Uterus (tissue), 4 donors: Measurements from ENCODE around the gene MTMR6. TPM values are rescaled to one million over a fixed set of nuclear protein-coding genes. Genes with fewer than 3 reads are reported as not detected.

ENCODE experiments used
- DNase-seq, 2 donors: peaks; one replicate each; pipeline ENCODE4 v3.0.0-alpha.2; 2019 to 2020
- H3K27ac ChIP-seq, 2 donors: fragments of 200-600 bp; sonication (generic); 1 replicate in 1 of 2; 2 replicates in 1 of 2; pipeline ENCODE4 v1.5.1; 2016 to 2018
- H3K27me3 ChIP-seq, 2 donors: fragments of 200-600 bp; sonication (generic); one replicate each; pipeline ENCODE4 v1.5.1; 2018 to 2019; ENCODE audit warnings: control low read depth in 1 of 2
- H3K36me3 ChIP-seq, 2 donors: fragments of 200-600 bp; sonication (generic); one replicate each; pipeline ENCODE4 v1.5.1; 2019; ENCODE audit warnings: control low read depth in 1 of 2
- H3K4me1 ChIP-seq, 2 donors: fragments of 200-600 bp; sonication (generic); one replicate each; pipeline ENCODE4 v1.5.1; 2018 to 2019; ENCODE audit warnings: control low read depth in 1 of 2
- H3K4me3 ChIP-seq, 2 donors: fragments of 200-600 bp; sonication (generic); 1 replicate in 1 of 2; 2 replicates in 1 of 2; pipeline ENCODE4 v1.5.1; 2018 to 2019; ENCODE audit warnings: mild to moderate bottlenecking in 1 of 2
- H3K9me3 ChIP-seq, 2 donors: fragments of 200-600 bp; sonication (generic); one replicate each; pipeline ENCODE4 v1.5.1; 2019; ENCODE audit warnings: control low read depth in 1 of 2
- POLR2A ChIP-seq, 2 donors: fragments of 450-650 bp; IDR thresholded peaks; one replicate each; pipeline ENCODE4 v1.6.1; 2016; ENCODE audit warnings: antibody characterized with exemption in 2 of 2, mild to moderate bottlenecking in 1 of 2, moderate library complexity in 1 of 2
- intact Hi-C: fragments of 100-400 bp; cut with DNase I; formaldehyde crosslinking; loops from one replicate; pipeline ENCODE4 v1.15.1; 2023; ENCODE audit warnings: low total_unique reads
- total RNA-seq, 4 donors: library from RNA; depleted of rRNA in 3 of 4; stranded (reverse); fragments of >200 nt in 3 of 4; gene quantifications; one replicate each; pipeline versions ENCODE4 v1.1.0 to v1.2.4, GENCODE V29; 2014 to 2023
- TF ChIP-seq, protein P1 (sequence below), 4 experiments: fragments of 200-600 bp in 2 of 4; fragments of 450-650 bp in 2 of 4; sonication (generic) in 2 of 4; IDR thresholded peaks; one replicate each; pipeline ENCODE4 v1.5.1; 2016 to 2019; ENCODE audit warnings: antibody characterized with exemption in 4 of 4, mild to moderate bottlenecking in 2 of 4, moderate library complexity in 1 of 4
- donor health status: DM: yes; HTN: yes; CAD: no.

Gene MTMR6
- total RNA-seq: 10 to 100 TPM in 3 of 4 donors, 1 to 10 TPM in 1; 10.0 to 36.4 (median 27.3) TPM

DNA sequence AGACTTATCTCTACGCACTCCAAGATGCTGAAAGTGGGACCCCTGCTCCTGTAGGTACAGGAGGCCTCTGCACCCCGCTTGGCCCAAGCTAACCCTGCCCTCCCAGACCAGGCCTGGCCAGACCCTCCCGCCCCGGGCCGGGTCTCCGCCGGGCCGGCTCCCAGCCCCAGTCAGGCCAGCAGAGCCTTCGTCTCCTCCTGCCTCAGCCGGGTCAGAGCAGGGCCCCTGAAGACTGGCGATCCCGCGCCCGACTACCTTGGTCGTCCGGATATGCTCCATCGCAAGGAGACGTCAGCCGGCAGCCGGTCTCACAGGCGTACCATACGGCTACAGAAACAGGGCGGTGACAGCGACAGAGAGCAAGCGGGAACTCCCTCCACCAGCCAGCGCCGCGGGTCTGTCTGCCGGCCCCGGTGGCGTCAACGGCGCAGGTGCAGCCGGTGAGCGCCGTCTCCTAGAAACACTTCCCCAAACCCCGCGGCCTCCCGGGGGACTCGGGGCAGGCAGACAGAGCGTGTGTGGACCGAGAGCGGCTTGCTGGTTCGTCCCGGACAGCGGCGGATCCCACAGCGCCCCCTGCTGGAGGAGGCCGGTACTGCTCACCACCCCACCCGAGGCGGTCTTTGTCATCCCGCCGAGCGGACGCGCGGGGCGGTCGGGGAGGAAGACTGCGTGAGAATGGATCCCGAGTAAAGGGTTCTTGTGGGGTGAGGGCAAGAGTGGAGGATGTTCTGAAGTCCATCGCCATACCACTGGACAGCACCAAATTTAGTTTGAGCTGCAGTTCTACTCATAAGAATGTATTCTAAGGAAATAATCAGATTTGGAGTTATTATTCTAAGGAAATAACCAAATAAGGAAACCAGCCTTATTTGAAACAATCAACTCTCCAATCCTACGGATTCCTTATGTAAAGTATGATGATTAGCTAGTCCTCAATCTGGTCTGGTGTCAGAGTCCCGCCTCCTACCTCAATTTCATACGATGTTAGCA is at the start of gene MTMR6:
Gene MTMR6, minus strand, starts transcription at position 520 of the 993 bp plus-strand sequence. Its CDS starts 241 bp downstream, at position 279.
- Histone ChIP-seq H3K27me3 (no peaks in the 10 kb centered on the region), H3K27ac (peak within 1 kb of the TSS; percentile 67 to 85), H3K9me3 (no peaks in the 10 kb centered on the region), H3K36me3 (no peaks in the 10 kb centered on the region), H3K4me1 (no peaks in the 10 kb centered on the region), H3K4me3 (peak within 1 kb of the TSS; percentile 68 to 88)
- TF ChIP-seq, protein P1, sequence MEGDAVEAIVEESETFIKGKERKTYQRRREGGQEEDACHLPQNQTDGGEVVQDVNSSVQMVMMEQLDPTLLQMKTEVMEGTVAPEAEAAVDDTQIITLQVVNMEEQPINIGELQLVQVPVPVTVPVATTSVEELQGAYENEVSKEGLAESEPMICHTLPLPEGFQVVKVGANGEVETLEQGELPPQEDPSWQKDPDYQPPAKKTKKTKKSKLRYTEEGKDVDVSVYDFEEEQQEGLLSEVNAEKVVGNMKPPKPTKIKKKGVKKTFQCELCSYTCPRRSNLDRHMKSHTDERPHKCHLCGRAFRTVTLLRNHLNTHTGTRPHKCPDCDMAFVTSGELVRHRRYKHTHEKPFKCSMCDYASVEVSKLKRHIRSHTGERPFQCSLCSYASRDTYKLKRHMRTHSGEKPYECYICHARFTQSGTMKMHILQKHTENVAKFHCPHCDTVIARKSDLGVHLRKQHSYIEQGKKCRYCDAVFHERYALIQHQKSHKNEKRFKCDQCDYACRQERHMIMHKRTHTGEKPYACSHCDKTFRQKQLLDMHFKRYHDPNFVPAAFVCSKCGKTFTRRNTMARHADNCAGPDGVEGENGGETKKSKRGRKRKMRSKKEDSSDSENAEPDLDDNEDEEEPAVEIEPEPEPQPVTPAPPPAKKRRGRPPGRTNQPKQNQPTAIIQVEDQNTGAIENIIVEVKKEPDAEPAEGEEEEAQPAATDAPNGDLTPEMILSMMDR (IDR thresholded peaks at IDR 0.05): peak; percentile 97 to 100 (median 98)
- peak in 1 of 2 donors; percentile 54 for TF ChIP-seq POLR2A (IDR thresholded peaks at IDR 0.05)
- DNase-seq: peak; percentile 90 to 93
- intact Hi-C loops: no loop called here

DNA sequence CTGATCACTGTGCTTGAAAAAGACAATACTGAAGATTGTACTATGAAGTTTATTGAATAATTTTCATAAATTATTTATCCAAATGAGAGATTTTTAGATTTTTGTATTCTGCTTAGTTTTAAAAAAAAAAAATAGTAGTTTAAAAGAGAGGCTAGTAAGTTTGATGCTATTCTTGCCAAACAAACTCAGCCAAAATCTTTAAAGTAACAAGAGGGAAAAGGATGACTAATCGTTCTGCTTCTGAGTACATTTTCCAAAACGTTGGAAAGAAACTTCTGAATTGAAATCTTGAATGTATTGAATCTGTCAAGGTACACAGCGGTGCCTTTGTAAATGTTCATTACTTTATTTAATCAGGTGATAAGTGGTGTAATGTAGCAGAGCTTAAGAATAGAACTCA is 48.6 kb upstream of the MTMR6 start:
- no peak for DNase-seq
- Histone ChIP-seq H3K36me3 (no peaks in the 10 kb centered on the region), H3K27ac (no peak overlapping the region), H3K4me1 (no peaks in the 10 kb centered on the region), H3K27me3 (no peaks in the 10 kb centered on the region), H3K9me3 (no peaks in the 10 kb centered on the region), H3K4me3 (no peak overlapping the region)
- intact Hi-C loops: no loop called here
- TF ChIP-seq, protein P1 (IDR thresholded peaks at IDR 0.05): no peak
- no peak for TF ChIP-seq POLR2A (IDR thresholded peaks at IDR 0.05)

DNA sequence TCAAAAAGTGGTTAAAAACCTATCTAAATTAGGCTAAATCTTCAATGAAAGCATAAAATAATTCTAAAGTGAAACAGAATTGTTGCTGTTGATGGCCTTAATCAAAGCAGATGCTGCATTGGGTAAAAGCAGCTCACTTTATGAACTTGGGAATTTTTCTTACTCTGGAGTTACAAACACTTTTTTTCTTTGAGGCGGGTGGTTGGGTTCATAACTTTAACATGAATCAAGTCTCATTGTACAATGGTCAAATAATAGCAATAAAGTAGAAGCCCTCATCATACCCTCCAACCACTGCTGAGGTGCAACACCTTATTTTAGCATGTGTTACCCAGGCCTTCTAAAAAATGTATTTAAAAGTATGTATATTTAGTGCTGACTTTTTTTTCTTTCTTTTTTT is 43.3 kb upstream of the MTMR6 start:
- no peaks in the 10 kb centered on the region for H3K4me1 ChIP-seq
- no peaks in the 10 kb centered on the region for H3K36me3 ChIP-seq
- TF ChIP-seq POLR2A (IDR thresholded peaks at IDR 0.05): no peak
- TF ChIP-seq, protein P1 (IDR thresholded peaks at IDR 0.05): no peak
- H3K27me3 ChIP-seq: no peaks in the 10 kb centered on the region
- no peaks in the 10 kb centered on the region for H3K9me3 ChIP-seq
- H3K27ac ChIP-seq: no peak overlapping the region
- intact Hi-C loops: no loop called here
- no peak for DNase-seq
- H3K4me3 ChIP-seq: no peak overlapping the region

DNA sequence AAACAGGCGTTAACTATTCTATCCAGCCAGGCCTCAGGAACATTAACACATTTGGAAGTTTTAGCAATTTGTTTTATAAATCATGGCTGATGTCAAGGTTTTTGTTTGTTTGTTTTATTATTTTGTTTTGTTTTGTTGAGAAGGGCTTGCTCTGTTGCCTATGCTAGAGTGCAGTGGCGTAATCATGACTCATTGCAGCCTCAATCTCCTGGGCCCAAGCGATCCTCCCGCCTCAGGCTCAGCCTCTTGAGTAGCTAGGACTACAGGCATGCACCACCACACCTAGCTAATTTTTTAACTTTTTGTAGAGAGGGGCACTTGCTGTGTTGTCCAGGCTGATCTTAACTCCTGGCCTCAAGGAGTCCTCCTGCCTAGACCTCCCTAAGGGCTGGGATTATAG is 42.4 kb upstream of the MTMR6 start:
- H3K27me3 ChIP-seq: no peaks in the 10 kb centered on the region
- no peaks in the 10 kb centered on the region for H3K4me1 ChIP-seq
- no peak for DNase-seq
- no peak overlapping the region for H3K27ac ChIP-seq
- H3K36me3 ChIP-seq: no peaks in the 10 kb centered on the region
- no peaks in the 10 kb centered on the region for H3K9me3 ChIP-seq
- H3K4me3 ChIP-seq: no peak overlapping the region
- intact Hi-C loops: no loop called here
- TF ChIP-seq, protein P1 (IDR thresholded peaks at IDR 0.05): no peak
- TF ChIP-seq POLR2A (IDR thresholded peaks at IDR 0.05): no peak

DNA sequence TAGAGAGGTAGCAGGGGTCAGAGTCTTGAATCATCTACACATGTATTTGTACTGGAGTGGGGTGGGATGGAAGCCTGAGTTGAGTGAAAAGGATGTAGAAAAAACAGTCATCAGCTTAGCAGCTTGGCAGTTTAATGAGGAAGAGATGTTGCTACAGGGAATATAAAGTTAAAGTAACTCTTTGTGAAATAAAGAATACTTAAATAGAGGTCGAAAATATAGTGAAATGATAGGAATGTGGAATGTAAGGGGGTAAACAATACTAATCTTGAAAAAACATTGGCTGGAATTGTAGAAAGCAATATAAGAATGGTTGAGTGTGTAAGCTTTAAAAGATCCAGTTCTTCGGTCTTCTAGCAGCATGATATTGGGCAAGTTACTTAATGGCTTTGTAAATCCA is 36.8 kb upstream of the MTMR6 start:
- Histone ChIP-seq H3K4me1 (no peaks in the 10 kb centered on the region), H3K36me3 (no peaks in the 10 kb centered on the region), H3K27me3 (no peaks in the 10 kb centered on the region), H3K4me3 (no peak overlapping the region), H3K9me3 (no peaks in the 10 kb centered on the region), H3K27ac (no peak overlapping the region)
- TF ChIP-seq POLR2A (IDR thresholded peaks at IDR 0.05): no peak
- TF ChIP-seq, protein P1 (IDR thresholded peaks at IDR 0.05): no peak
- DNase-seq: no peak
- intact Hi-C loops: no loop called here
